ENCODE results near the gene UBALD2.

- TF ChIP-seq, protein P1, sequence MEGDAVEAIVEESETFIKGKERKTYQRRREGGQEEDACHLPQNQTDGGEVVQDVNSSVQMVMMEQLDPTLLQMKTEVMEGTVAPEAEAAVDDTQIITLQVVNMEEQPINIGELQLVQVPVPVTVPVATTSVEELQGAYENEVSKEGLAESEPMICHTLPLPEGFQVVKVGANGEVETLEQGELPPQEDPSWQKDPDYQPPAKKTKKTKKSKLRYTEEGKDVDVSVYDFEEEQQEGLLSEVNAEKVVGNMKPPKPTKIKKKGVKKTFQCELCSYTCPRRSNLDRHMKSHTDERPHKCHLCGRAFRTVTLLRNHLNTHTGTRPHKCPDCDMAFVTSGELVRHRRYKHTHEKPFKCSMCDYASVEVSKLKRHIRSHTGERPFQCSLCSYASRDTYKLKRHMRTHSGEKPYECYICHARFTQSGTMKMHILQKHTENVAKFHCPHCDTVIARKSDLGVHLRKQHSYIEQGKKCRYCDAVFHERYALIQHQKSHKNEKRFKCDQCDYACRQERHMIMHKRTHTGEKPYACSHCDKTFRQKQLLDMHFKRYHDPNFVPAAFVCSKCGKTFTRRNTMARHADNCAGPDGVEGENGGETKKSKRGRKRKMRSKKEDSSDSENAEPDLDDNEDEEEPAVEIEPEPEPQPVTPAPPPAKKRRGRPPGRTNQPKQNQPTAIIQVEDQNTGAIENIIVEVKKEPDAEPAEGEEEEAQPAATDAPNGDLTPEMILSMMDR (IDR thresholded peaks at IDR 0.05) = no peak
- TF ChIP-seq POLR2AphosphoS5 (IDR thresholded peaks at IDR 0.05; ENCODE audit: insufficient read depth in 1 of 2, low read depth in 1 of 2) (no peak), POLR2A (IDR thresholded peaks at IDR 0.05) (no peak)
Measured at GRCh38 chr17:76275382-76276068, 10.4 kb downstream of the UBALD2 start.

Data from vagina (tissue), 2 donors.